GM19438 (cell line): ENCODE results near the gene OR2V1.
"Not testable (repeated sequence)": the region's sequence is repeated elsewhere in the genome, so short reads cannot be mapped to it uniquely, and the experiment has no call there.

Experiments
- ATAC-seq: cut with Tn5 transposase; IDR thresholded peaks from one replicate; pipeline ENCODE4 v1.9.1; 2021; ENCODE audit warnings: low read depth; ENCODE audit not compliant: unreplicated experiment

OR2V1 gene, protein sequence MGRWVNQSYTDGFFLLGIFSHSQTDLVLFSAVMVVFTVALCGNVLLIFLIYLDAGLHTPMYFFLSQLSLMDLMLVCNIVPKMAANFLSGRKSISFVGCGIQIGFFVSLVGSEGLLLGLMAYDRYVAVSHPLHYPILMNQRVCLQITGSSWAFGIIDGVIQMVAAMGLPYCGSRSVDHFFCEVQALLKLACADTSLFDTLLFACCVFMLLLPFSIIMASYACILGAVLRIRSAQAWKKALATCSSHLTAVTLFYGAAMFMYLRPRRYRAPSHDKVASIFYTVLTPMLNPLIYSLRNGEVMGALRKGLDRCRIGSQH

DNA sequence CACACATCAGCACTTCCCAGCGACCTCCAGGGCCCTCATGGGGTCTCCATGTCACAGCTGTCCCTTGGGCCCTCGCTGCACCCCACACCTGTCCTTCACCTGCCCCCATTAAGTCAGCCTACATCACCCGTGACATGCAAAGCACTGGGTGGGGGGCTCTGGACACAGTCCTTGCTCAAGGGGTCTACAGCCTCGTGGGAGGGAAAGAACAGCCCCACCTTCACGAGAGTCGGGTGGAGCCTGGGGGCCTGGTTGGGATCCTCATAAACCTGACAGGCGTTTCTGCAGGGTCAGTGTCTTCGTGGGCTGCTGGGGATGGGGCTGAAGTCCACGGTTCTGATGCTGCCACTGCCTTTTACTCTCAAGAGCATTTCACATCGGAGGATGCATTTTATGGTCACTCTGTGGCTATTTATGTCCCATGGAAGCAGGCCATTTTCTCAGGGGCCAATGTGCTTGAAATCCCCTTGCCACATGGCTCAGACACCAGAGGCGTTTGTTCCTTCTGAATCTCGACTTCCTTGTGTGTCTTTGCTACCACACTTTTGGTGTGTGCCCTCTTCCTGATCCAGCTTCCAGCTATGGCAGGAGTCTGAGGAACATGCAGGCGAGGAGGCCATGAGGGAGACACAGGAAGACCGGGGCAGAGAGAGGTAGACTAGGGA, at the start of gene OR2V1:
TSS of gene OR2V1 (minus strand) at position 338 of the 665 bp plus-strand sequence. CDS start 5,865 bp downstream, outside the sequence.
- no peak for ATAC-seq

DNA sequence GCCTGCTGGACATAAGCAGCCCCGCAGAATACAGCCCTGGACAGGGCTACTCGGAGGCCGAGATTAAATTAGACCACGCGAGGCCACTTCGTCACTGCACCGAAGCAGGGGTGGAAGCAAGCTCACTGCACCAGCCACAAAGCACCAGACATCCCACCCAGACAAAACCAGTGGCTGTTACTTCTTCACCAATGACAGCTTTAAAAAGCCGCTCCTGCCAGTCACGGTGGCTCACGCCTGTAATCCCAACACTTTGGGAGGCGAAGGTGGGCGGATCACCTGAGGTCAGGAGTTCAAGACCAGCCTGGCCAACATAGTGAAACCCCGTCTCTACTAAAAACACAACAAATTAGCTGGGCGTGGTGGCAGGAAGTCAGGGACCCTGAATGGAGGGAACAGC, 46.6 kb upstream of the OR2V1 start:
- not testable (repeated sequence) for ATAC-seq

DNA sequence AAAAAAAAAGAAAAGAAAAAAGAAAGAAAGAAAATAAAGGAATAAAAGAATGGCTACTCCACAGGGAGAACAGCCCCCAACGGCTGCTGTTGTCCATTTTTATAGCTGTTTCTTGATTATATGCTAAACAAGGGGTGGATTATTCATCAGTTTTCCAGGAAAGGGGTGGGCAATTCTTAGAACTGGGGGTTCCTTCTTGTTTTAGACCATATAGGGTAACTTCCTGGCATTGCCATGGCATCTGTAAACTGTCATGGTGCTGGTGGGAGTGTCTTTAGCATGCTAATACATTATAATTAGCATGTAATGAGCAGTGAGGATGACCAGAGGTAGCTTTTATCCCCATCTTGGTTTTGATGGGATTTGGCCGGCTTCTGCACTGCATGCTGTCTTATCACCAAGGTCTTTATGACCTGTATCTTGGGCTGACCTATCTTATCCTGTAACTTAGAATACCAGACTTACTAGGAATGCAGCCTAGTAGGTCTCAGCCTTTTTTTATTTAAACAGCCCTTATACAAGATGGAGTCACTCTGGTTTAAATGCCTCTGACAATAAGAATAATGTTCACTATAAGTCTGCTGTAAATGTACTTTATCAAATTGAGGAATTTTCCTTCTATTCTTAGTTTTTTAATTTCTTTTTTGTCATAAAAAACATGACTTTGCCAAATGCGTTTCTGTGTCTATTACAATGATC, 45.4 kb upstream of the OR2V1 start:
- ATAC-seq, result no peak

DNA sequence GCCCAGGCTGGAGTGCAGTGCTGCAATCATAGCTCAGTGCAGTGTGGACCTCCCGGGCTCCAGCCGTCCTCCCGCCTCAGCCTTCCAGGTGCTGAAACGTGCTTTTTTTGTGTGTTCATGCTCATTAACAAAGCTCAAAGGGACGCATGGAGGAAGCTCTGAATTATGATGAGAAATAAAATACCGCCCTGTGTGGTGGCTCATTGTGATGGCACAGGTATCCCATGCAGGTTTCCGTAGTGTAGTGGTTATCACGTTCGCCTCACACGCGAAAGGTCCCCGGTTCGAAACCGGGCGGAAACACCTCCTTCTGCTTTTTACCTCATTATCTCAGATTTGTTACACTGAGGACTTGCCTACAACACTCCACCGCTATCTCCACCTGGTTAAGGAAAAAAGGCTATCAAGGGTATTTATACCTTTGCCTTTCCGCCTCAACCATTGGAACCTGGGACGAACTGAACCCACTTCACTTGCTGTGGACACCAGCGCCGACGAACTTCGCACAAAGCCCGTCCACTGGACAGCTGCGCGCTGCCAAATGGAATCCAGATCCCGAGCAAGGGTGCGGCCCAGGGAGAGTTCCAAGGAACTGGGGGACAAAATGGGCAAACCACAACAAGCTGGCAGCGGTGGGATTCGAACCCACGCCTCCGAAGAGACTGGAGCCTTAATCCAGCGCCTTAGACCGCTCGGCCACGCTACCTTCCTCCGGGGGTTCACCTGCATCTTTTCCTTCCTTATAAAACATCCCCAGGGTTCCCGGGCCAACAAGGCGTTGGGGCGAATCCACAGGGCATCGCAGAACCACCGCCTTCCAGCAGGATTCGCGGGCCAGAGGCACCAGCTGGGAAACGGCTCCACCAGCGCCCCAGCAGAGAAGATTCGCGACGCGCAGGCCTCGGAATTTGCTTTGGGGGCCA, 42.7 kb upstream of the OR2V1 start:
- ATAC-seq, result peak; percentile 53

DNA sequence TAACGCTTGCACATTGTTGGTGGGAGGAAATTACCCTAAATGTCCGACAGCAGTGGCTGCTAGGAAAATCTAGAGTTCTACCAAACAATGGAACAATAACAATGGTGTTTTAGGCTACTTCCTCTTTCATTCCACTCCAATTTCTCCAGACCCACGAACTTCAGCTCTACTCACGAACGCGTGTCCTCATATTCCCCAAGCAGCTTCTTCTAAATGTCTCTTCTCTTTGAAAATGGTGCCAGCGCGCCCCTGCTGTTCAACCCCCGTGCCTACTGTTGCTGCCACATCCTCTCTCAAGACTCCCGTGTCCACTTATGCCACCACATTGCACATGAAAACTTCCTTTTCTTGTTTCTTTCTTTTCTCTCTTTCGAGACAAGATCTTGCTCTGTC, 42.1 kb upstream of the OR2V1 start:
- no peak for ATAC-seq

DNA sequence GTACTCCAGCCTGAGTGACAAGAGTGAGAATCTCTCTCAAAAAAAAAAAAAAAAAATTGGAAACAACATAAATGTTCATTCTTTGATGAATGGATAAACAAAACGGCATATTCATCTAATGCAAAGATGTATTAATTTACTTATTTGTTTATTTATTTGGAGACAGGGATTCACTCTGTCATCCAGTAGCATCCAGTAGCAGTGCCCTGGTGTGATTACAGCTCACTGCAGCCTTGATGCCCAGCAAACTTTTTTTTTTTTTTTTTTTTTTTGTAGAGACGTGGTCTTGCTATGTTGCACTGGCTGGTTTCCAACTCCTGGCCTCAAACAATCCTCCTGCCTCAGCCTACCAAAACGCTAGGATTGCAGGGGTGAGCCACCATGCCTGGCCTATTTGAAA, 40.8 kb upstream of the OR2V1 start:
- ATAC-seq, result no peak

DNA sequence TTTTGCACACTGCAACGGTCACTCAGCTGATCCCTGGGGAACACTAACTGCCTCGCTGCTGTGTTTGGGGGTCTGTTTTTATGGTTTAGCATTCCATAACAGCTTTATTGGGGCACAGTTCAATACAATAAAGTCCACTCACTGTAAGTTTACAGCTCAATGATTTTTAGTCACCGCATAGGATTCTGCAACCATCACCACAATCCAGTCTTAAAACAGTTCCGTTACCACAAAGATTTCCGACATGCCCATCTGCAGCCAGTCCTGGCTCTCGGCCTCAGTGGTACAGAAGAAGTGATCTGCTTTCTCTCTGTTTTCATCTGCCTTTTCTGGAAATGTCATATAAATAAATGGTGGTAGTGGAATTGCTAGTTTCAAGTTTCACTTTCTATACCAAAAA, 40.0 kb upstream of the OR2V1 start:
- no peak for ATAC-seq

DNA sequence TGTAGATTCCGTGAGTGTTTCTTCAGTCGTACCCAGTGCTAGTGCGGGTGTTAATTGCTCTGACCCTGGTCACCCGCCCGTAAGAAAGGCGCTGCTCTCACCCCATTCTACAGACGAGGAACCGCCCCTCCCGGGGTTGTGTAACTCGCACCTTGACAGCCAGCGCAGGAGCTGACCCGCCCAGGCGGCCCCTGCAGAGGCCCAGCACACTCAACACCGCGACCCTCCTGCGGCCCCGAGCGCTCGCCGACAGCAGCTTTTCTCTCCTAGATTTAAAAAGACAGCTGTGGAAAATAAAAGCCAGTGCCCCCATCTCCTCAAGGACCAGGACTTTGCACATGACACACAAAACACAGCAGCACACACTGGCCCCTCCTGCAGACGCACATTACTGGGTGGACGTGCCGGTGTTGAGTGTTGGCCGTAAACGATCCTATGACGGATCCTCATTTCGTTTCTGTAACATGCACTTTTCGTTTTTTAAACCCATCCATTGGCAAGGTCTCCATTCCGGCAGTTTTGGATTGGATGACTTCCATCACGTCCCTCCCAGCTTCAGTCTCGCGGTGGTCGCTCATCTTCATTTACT, 39.4 kb upstream of the OR2V1 start:
- ATAC-seq, result no peak

DNA sequence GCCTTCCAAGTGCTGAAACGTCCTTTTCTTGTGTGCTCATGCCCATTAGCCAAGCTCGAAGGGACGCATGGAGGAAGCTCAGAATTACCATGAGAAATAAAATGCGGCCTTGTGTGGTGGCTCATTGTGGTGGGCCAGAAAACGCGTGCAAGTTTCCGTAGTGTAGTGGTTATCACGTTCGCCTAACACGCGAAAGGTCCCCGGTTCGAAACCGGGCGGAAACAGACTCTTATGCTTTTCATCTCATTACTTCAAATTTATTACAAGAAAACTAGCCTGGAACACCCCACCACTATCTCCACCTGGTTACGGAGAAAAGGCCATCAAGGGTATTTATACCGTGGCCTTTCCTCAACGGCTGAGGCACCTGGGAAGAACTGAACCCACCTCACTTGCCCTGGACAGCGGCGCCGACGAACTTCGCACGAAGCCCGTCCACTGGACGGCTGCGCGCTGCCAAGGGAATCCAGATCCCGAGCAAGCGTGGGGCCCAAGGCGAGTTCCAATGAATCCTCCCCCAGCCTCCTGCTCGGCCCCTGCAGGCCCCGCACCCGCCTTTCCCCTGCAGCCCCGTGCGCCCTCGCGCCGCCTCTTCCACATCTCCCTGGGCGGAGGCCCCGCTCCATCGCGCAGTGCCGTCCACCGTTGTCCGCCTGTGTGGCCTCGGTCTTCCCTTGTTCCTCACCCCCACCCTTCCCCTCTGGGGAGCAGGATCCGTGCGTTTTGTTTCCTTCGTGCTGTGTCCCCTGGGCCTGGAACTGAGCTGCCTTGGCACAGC, 38.7 kb upstream of the OR2V1 start:
- not testable (repeated sequence) for ATAC-seq

DNA sequence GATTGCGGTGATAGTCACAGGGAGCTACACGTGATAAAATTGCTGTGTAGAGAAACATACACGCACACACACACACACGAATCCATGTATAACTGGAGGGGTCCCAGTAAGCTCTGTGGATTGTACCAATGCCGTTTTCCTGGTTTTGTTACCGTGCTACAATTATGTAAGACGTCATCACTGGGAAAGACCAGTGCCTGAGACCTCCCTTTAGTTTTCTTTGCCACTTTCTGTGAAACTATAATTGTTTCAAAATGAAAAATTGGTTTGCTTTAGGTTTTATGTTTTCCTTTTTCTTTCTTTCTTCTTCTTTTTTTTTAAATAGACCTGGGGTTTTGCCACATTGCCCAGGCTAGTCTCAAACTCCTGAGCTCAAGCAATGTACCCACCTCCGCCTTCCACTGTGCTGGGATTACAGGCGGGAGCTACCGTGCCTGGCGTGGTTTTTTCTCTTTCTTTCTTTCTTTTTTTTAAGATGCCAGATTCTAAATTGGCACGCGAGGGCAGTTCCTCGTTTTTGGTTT, 37.7 kb upstream of the OR2V1 start:
- ATAC-seq, result no peak

DNA sequence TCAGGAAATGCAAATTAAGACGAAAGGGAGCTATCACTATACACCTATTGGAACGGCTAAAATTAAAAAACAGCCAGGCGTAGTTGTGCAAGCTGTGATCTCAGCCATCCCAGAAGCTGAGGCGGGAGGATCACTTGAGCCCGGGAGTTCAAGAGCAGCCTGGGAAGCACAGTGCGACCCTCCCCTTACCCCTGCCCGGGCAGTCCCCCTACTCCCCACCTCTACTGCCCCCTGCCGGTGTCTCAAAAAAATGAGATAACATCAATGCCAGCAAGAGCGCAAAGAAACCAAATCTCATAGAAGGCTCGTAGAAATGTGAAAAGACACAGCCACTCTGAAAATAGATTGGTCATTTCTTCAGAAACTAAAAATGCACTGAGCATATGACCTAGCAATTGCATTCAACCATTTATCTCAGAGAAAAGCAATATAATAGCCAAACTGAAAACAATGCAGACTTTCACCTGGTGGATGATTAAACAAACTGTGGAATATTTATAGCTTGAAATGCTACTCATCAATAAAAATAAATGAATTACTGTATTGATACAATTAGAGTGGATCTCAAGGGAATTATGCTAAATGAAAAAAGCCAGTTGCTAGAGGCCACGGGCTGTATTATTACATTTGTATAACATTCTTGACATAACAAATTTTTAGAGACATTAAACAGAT, 37.0 kb upstream of the OR2V1 start:
- no peak for ATAC-seq

DNA sequence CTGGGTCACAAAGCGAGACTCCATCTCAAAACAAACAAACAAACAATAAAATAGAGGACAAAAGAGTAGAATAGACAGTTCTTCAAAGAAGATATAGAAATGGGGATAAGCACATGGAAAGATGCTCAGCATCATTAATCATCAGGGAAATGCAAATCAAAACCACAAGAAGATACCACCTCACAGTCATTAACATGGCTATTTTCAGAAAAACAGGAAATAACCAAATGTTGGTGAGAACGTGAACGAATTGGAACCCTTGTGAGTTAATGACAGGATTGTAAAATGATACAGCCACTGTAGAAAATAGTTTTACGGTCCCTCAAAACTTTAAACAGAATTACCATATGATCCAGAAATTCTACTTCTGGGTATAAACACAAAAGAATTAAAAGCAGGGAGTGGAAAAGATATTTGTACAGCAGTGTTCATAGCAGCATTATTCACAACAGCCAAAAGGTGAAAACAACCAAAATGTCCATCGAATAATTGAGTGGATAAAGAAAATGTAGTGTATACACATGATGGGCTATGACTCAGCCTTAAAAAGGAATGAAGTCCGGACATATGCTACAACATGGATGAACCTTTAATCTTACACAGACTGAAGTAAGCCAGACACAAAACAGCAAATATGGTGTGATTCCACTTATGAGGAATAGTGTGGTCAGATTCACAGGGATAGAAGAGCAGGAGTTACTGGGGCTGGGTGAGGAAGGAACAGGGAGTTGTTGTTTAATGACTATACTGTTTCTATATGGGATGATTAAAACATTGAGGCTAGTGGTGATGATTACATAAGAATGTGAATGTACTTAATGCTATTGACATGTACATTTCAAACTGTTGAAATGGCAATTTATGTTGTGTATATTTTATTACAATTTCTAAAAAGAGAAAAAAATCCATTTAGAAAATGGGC, 36.1 kb upstream of the OR2V1 start:
- no peak for ATAC-seq

DNA sequence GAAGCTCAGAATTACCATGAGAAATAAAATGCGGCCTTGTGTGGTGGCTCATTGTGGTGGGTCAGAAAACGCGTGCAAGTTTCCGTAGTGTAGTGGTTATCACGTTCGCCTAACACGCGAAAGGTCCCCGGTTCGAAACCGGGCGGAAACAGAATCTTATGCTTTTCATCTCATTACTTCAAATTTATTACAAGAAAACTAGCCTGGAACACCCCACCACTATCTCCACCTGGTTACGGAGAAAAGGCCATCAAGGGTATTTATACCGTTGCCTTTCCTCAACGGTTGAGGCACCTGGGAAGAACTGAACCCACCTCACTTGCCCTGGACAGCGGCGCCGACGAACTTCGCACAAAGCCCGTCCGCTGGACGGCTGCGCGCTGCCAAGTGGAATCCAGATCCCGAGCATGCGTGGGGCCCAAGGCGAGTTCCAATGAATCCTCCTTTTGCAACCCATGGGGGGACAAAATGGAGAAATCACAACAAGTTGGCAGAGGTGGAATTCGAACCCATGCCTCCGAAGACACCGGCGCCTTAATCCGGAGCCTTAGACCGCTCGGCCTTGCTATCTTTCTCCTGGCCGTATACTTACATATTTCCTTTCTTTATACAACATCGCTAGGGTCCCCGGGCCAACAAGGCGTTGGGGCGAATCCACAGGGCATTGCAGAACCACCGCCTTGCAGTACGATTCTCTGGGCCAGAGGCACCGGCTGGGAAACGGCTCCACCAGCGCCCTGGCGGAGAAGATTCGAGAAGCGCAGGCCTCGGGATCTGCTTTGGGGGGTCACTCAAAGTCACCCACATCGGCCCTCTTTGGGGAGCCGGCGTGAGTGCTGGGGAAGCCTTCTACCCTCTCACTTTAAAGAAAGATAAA, 33.3 kb upstream of the OR2V1 start:
- no peak for ATAC-seq

DNA sequence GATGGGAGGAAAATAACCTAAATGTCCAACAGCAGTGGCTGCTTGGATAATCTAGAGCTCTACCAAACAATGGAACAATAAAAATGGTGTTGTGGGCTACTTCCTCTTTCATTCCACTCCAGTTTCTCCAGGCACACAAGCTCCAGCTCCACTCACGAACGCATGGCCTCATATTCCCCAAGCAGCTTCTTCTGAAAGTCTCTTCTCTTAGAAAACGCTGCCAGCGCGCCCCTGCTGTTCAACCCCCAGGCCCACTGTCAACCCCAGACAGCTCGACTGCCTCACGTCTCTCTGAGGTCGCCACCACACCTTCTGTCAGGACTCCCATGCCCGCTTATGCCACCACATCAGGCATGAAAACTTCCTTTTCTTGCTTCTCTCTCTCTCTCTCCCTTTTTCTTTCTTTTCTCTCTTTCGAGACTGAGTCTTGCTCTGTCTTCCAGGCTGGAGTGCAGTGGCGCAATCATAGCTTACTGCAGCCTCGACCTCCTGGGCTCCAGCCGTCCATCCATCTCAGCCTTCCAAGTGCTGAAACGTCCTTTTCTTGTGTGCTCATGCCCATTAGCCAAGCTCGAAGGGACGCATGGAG, 32.6 kb upstream of the OR2V1 start:
- no peak for ATAC-seq

DNA sequence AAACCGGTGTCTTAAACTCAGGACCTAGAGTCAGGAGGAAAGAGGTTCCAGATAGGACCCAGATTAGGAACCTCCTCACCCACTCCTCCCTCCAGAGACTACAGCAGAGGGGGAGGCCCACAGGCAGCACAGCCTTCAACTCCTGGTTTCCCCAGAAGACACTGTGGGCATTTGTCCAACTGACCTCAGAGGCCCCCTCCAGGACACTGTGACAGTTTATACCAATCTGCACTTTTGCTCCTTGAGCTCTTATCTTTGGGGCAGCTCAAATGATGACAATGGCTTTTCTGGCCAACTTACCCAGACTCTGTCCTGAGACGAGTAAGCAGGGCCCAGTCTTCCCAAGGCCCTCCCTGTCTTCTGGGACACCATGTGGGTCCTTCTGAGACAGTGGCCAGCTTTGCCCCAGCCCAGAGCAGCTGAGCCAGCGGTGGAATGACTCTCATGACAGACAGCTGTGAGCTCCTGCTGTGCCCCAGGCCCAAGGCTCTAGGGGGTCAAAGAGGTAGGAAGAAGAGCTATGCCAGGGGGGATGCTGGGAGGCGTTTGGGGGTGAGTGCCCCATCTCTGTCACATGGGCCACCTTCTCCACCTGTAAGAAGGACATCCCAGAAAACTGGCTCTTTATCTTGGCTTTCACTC, 30.7 kb upstream of the OR2V1 start:
- ATAC-seq, result no peak
